ENCODE measurements around the gene RSAD2. TPM values are rescaled to one million over a fixed set of nuclear protein-coding genes. Genes with fewer than 3 reads are reported as not detected.

Gene RSAD2
- total and polyA plus RNA-seq, 12 donors, result 1.6 to 16.1 (median 5.4) TPM

- H3K27me3 ChIP-seq, result no peaks in the 10 kb centered on the region
- H3K9me3 ChIP-seq, result no peaks in the 10 kb centered on the region
- no peak overlapping the region for H3K4me3 ChIP-seq
- peak overlapping the region in 1 of 10 donors; percentile 56 for H3K27ac ChIP-seq
- peaks cover 0 to 35% (median 17%) of the 10 kb centered on the region in 9 donors for H3K4me1 ChIP-seq
- no peak for DNase-seq
- peaks cover 0 to 43% (median 5%) of the 10 kb centered on the region in 9 donors for H3K36me3 ChIP-seq
- no peak for ATAC-seq
- intact Hi-C loops (cut with DNase I), result no loop called here
- TF ChIP-seq CTCF (IDR thresholded peaks at IDR 0.05), result no peak
- WGBS, 2 donors, result 86 to 91% methylated on average over 6 of the region's 6 CpGs
These were observed 65.9 kb downstream of the RSAD2 start for GRCh38 chr2:6943523-6943922.

DNA sequence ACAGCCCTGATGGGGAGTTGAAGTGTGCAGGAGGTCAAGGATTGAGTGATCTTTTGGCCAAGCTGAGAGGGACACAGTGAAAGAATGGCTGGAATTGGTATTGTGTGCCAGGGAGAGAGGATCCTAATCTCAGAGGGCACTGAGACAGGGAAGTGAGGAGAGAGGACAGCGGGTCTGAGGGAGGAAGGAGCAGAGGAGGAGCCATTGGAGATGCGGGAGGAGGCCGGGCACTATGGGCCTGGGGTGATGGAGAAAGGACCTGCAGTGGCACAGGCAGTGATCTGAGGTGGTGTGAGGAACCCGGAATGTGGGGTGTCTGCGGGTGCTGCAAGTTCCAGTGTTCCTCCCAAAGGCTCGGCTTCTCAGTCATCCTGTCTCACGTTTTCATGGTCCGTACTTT is 66.4 kb downstream of the RSAD2 start:
- 95 to 98% methylated on average over 8 of the region's 8 CpGs for WGBS, 2 donors
- Histone ChIP-seq H3K4me1 (peaks cover 0 to 38% (median 21%) of the 10 kb centered on the region in 9 donors), H3K9me3 (no peaks in the 10 kb centered on the region)

GRCh38 chr2:6944555-6944954 is 67.0 kb downstream of the RSAD2 start:
- DNase-seq (no peak), ATAC-seq (peak in 1 of 8 donors; percentile 61)
- 77 to 80% methylated on average over 5 of the region's 5 CpGs for WGBS, 2 donors

More for the DNA sequence above, 66.4 kb downstream of the RSAD2 start:
- no peak overlapping the region for H3K4me3 ChIP-seq
- DNase-seq, result no peak
- H3K27ac ChIP-seq, result peak overlapping the region in 3 of 10 donors; percentile 1 to 56 (median 41)
- ATAC-seq, result no peak
- peaks cover 0 to 43% (median 5%) of the 10 kb centered on the region in 9 donors for H3K36me3 ChIP-seq
- intact Hi-C loops (cut with DNase I), result no loop called here
- H3K27me3 ChIP-seq, result no peaks in the 10 kb centered on the region
- no peak for TF ChIP-seq CTCF (IDR thresholded peaks at IDR 0.05)

GRCh38 chr2:6945087-6945813 is 67.7 kb downstream of the RSAD2 start:
- H3K4me3 ChIP-seq, result no peak overlapping the region
- no peaks in the 10 kb centered on the region for H3K9me3 ChIP-seq
- peak overlapping the region in 8 of 10 donors; percentile 8 to 56 (median 32) for H3K27ac ChIP-seq
- ATAC-seq (no peak), DNase-seq (no peak)
- WGBS, 2 donors, result 76 to 87% methylated on average over 9 of the region's 9 CpGs
- H3K27me3 ChIP-seq, result no peaks in the 10 kb centered on the region
- intact Hi-C loops (cut with DNase I), result no loop called here
- H3K36me3 ChIP-seq, result peaks cover 0 to 43% (median 5%) of the 10 kb centered on the region in 9 donors
- TF ChIP-seq CTCF (IDR thresholded peaks at IDR 0.05), result no peak
- peaks cover 0 to 36% (median 23%) of the 10 kb centered on the region in 9 donors for H3K4me1 ChIP-seq

More at GRCh38 chr2:6944555-6944954, 67.0 kb downstream of the RSAD2 start:
- H3K36me3 ChIP-seq, result peaks cover 0 to 43% (median 5%) of the 10 kb centered on the region in 9 donors
- H3K27me3 ChIP-seq, result no peaks in the 10 kb centered on the region
- intact Hi-C loops (cut with DNase I), result no loop called here
- no peak overlapping the region for H3K4me3 ChIP-seq
- peak overlapping the region in 8 of 10 donors; percentile 8 to 56 (median 32) for H3K27ac ChIP-seq
- no peak for TF ChIP-seq CTCF (IDR thresholded peaks at IDR 0.05)
- peaks cover 0 to 34% (median 23%) of the 10 kb centered on the region in 9 donors for H3K4me1 ChIP-seq
- no peaks in the 10 kb centered on the region for H3K9me3 ChIP-seq
